Fibroblast of skin of back (primary cell): ENCODE data around the gene SRXN1. TPM values are rescaled to one million over a fixed set of nuclear protein-coding genes. Genes with fewer than 3 reads are reported as not detected.
"Not testable (repeated sequence)": the region's sequence is repeated elsewhere in the genome, so short reads cannot be mapped to it uniquely, and the experiment has no call there.

Experiments used
- DNase-seq: peaks from one replicate; pipeline ENCODE4 v3.0.0-alpha.2; 2013
- polyA plus RNA-seq, 2 experiments: library from polyadenylated mRNA; unstranded; fragments of 120-200 nt; gene quantifications; one replicate each; pipeline ENCODE4 v1.2.1, GENCODE V29; 2013; ENCODE audit not compliant: insufficient read length in 2 of 2

The SRXN1 gene
- 42.5 TPM for polyA plus RNA-seq (2013, experiment 1 of 2; ENCODE audit: insufficient read length)
- polyA plus RNA-seq (2013, experiment 2 of 2; ENCODE audit: insufficient read length): 24.1 TPM

DNA sequence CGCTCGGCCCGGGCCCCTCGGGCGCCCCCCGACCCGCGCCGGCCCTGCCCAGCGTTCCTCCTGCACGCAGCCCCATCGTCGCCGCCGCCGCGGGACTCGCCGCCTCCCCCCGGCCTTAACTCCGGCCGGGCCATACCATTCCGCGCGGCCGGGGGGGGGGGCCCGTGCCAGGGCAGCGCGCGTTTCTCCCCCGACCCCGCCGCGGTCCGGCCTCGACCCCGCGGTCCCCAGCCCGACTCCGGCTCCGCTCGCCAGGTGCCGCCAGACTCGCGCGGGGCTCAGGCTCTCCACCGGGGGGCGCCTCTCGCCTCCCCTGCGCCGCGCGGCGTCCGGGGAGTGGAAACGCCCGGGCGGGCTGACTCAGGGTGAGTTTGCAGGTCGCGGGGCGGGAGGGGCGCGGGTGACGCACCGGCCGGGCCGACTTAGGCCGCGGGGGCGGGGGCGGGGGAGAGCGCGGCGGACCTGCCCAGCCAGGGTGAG, at the start of gene SRXN1:
Gene SRXN1, minus strand, starts transcription at position 91 of the 480 bp plus-strand sequence. Its CDS starts 15 bp downstream, at position 76.
- DNase-seq: peak; percentile 93

DNA sequence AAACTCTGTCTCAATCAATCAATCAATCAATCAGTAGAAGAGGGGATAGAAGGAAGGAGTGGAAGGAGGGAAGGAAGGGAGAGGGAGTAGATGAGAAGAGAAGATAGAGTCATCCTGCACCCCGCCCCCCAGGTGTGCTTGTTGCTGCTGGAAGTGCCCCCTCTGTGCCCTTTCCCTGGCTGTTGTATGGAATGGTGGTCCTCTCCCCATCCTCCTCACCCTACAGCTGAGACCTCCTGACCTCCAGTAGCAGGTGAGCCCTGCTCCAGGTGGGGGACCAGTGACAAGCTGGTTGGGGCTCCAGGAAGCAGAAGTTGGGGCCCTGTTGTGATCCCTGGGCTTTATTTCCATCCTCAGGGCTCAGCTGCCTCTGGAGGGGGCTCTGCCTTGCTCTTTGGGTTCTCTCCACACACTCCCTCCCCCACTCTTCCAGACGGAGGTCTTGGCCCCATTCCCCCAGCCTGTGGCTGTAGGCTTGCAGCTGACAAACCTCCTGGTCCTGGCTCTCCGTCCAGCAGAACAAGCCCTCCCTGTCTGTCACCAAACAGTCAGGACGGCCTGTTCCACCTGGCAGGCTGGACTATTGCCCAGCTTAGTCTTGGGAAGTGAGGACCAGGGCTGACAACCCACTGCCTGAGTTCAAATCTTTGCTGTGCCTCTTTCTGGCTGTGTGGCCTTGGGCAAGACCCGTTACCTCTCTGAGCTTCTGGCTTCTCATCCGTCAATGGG, 48.6 kb upstream of the SRXN1 start:
- DNase-seq: no peak

DNA sequence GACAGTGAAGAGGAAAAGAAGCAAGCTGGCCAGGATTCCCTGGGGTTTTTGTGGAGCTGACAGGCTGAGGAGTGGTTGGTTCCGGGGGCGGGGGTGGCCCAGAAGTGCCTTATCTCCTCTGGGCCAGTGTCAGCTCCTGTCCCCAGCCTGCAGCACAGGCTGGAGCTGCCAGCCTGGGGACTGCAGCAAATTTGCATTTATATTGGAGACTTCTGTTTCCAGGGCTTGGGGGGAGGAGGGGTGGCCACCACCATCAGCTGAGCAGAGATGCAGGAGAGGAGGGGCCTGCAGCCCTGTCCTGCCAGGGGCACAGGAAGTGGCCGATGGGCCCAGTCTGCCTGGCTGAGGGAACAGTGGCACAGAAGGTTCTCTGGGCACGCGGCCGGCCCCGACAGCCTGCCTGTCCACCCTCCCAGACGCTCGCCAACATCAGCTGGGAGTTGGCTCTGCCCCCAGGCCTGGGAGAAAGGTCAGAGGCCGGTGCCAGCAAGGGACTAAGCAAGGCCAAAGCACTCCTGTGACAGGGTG, 46.9 kb upstream of the SRXN1 start:
- DNase-seq: no peak

DNA sequence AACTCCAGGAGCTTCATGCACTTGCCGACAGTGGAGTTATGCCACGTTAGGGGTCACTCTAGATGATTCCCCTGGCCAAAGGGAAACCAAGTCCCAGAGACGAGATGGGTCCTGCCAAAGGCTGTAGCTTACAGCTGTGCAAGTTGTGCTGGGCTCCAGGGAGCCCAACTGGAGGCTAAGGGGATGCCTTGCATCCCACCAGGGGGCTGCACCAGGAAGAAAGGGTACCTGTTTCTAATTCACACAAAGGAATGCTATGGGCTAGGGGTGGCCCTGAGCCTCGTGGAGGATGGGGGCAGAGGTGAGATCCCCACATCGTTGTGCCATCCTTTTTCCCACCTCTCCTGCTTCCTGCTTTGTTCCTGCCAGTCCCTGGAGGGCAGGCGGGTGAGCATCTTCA, 46.3 kb upstream of the SRXN1 start:
- DNase-seq: no peak

DNA sequence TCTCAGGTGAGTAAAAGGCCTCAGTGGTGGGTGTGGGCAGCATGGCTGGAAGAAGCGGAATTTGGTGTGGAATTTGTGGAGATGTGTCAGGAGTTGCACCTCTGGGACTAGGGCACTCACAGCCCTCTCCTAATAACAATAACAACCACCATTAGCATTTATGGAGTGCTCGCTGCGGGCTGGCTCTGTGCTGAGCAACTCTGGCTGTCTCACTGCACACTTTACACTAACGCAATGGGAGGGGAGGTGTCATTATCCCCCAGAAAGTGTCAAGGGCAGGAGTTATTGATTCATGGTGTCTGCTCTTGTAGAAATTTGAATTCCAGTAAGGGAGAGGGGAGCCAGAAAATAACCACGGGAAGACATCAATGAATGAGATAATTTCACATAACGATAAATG, 45.3 kb upstream of the SRXN1 start:
- DNase-seq: no peak

DNA sequence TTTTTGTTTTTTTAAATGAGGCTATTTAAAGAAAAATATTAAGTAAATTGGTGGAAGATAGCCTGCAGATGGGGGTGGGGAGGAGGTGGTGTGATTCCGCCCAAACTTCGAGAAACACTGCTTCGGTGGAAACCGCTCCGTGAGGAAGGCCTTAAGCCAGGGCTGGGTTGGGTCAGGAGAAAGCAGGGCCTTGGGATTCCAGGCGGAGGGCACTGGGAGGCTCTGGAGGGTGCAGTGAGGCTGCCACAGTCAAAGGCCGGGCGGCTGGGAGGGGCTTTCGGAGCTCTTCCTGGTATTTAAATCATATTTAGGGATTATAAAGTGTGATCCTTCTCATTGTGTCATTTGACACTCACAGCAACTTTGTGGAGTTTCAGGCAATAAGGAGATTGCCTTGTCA, 44.8 kb upstream of the SRXN1 start:
- no peak for DNase-seq

DNA sequence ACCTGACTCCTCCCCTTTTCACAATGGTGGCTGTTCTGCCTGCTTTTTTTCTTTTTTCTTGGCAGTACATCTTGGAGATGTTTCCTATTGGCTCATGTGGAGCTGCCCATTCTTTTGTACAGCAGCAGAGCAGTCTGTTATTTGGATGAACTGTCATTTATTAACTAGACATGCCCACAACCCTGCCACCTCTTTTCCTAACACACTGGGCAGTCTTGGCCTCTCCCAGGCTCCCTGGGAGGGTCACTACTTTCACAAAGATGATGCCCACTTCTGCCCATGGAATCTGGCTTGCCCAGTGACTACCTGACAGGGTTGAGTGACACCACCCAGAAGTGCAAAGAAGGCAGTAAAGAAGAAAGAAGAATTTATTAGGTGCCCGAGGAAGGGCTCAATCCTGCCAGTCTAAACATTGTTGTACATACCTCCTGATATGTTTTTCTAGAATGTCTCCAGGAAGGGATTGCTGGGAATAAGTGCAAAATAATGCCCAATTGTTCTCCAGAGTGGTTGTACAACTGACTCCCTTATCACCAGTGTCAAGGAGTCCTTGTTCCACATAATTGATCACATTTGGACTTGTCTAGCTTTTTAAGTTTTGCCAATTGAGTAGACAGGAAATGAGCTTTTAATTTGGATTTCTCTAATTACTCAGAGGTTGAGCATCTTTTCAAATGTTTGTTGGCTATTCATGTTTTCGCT, 42.3 kb upstream of the SRXN1 start:
- no peak for DNase-seq

DNA sequence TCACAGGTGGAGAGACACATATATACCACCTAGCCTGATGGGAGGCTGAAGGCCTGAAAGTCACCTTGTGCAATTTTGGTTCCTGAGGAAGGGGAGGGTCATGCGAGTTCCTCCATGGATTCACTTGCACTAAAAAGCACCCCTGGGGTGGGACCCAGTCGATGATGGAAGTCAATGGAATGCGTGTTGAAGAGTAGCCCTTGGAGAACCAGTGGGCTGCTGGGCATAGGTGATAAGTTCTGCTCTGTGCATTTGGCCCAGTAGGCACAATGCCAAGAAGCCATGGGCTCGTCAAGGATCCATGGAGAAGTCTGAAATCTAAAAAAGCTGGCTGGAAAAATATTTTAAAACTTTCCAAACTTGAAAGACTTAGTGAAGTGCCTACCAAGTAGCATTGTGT, 41.5 kb upstream of the SRXN1 start:
- no peak for DNase-seq

DNA sequence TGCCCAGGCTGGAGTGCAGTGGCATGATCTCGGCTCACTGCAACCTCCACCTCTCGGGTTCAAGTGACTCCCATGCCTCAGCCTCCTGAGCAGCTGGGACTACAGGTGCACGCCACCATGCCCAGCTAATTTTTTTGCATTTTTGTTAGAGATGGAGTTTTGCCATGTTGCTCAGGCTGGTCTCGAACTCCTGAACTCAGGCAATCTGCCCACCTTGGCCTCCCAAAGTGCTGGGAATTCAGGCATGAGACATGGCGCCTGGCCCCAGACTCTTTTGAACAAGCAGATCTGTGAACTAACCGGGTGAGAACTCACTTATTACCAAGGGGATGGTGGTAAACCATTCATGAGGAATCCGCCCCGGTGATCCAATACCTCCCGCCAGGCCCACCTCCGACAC, 40.8 kb upstream of the SRXN1 start:
- not testable (repeated sequence) for DNase-seq

DNA sequence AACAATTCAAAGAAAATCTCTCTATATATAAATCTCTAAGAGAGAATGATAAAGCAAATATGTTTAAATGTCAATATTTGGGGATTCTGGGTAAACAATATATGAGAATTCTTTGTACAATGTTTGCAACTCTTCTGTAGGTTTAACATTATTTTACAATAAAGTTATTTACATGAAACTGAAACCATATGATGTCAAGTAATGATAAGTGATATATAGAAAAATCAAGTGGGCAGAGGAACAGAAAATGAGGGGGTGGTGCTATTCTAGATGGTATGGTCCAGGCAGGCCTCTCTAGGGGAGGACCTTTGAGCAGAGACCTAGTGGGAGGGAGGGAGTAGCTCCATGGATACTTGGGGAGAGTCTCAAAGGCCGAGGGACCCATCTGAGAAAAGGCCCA, 39.0 kb upstream of the SRXN1 start:
- no peak for DNase-seq

DNA sequence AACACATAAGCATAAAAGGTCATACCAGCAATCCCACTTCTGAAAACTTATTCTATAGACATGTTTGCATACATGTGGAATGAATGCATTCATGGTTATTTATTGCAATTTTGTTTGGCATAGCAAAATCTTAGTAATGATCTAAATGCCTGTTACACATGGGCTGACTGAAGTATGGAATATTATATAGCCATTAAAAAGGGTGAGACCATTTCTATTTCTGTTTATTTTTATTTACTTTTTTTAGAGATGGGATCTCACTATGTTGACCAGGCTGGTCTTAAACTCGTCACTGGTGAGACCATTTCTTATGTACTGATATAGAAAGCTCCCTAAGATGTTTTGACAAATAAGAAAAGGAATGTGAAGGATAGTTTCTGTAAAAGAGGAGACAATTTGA, 36.9 kb upstream of the SRXN1 start:
- DNase-seq: no peak

DNA sequence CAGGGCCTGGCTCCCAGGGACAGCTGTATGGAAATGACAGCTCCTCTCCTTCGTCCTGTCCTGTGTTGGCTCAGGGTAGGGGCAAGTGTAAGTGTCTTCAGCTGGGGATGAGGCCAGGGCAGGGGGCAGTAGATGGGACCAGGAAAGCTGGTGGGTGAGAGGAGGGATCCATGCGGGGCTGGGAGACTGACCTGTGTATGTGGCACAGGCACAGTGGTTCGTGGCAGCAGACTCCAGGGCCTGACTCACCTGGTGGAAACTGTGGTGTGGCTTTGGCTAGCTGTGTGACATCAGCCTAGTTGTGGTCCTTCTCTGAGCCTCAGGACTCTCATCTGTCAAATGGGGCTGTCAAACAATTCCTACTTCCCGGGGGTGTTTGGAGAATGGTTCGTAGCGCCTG, 36.3 kb upstream of the SRXN1 start:
- no peak for DNase-seq

DNA sequence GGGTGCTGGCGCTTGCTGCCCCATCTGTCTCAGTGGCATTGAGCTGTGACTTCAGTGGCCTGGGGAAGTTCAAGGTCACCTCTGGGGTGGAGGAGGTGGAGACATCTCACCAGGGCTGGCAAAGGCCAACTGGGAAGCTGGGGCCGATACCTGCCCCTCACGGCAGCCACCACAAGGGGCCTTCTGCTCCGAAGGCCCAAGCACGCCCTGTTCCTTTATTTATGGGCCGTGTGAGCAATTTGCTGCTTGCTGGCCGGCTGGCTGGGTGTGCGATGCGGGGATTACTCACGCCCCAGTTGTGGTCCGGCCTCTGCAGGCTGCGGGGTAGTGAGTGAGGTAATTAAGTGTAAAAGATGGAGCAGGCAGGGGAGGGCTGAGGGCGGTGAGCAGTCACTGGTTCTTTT, 35.8 kb upstream of the SRXN1 start:
- no peak for DNase-seq

DNA sequence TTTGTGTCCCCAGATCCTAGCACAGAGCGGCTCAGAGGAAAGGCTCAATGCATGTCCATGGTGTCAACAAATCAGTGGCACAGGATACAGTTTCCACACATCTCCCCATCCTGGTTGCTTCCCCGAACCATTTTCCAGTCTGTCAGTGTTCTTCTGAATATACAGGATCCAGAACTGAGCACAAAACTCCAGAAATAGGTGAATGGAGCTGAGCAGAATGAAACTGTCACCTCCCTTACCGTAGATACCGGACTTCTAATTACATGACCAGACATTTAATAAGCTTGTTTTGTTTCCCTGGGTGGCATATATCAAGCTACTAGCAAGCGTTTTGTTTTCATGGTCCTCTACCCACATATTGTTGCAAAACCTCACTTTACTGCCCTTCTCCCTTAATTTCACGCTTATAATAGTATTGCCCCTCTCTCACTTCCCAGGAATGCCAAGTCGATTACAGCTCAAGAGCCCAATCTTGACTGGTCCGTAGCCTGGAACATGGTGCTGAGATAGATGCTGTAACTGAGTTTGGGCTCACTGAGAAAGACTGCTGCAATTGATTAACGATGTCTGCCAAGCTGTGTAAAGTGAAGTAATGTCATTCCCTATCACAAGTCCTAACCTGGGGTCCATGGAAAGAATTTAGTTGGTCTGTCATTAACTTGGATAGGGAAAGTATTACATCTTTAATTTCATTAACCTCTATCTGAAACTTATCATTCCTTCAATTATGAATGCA, 34.6 kb upstream of the SRXN1 start:
- no peak for DNase-seq

DNA sequence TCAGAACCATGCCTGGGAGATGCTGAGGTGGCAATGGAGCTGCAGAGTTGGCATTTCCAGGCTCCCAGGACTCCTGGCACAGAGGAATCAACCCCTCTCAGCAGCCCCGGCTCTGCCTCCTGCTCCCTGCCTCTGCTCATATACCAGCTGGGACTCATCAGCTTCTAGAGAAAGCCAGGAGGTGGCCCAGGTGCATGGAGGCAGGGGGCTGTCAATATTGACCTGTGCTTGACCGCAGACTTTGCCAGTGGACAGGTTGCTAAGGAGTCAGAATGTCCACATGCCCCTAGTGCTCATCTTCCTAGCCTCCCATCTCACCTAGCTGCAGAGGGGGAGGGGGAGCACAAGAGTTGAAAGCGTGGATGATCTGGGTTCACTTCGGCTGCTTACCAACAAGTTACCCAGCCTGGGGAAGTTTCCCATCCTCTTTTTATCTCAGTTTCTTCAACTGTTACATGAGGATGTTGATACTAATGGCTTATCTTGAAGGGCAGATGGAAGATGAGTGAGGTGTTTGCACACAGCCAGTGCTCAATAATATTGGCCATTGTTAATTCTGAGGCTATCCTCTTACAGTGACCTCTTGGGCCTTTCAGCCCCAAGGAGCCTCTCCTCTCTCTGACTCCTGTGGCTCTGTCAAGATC, 31.8 kb upstream of the SRXN1 start:
- DNase-seq: no peak

DNA sequence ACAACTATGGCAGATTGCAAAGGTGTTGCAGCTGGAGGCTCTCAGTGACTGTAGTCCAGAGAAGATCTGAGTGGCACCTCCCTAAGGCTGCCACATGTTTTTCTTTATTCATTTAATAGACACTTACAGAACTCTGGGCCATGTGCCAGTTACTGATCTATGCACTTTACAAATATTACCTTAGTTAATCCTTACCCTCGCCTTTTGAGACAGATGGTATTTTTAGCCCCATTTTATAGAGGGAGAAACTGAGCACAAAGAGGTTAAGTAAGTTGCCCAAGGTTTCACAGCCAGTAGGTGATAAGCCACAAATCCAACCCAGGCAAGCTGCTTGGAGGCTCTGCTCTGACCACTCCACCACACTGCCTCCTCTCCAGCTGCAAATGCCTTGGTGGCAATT, 29.1 kb upstream of the SRXN1 start:
- no peak for DNase-seq

DNA sequence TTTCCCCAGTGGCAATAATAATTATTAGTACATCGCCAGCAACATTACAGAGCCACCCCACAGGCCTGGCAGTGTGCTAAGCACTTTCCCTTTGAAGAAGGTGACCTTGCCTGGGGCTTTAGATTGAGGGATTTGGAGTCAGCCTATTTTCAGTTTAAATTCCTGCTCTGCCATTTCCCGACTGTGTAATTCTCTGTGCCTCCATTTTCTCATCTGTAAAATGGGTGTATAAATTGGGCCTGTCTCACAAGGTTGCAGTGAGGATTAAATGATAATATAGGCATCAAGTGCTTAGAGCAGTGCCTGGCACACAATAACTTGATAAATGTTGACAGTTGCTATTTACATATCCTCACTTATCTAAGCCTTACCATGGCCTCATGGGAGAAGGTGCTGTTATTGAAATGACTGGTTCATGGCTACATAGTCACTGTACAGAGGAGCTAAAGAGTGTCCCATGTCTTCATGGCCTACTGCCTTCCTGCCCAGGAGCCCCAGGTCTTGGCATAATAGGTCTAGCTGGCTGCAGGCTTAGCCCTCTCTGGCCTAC, 27.7 kb upstream of the SRXN1 start:
- no peak for DNase-seq

DNA sequence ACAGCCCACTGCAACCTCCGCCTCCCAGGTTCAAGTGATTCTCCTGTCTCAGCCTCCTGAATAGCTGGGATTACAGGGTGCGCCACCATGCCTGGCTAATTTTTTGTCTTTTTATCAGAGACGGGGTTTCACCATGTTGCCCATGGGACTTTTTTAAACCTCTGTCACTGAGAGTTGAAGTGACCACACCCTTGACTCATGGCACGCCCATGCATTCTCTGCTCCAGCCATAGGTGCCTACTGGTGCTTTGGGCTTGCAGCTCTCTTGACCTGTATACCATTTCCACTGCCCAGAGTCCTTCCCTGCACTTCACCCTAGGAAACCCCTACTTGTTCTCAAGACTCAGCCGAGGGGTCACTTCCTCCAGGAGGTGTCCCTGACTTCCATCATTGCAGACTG, 25.0 kb upstream of the SRXN1 start:
- DNase-seq: no peak

DNA sequence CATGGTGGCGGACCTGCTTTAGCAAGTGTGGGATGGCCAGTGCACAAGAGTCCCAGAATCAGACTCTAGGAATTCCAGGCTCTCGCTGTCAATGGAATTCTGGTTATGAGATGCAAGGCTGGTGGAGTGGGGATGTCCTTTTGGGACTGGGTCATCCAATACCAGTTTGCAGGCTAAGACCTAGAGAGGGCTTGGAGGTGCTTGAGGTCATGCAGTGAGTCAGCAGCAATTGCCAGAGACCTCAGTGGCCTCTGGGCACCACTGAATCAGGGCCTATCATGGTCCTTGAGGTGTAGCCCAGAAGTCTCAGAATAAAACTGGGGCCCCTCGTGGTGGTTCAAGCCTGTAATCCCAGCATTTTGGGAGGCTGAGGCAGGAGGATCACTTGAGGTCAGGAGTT, 24.0 kb upstream of the SRXN1 start:
- no peak for DNase-seq

DNA sequence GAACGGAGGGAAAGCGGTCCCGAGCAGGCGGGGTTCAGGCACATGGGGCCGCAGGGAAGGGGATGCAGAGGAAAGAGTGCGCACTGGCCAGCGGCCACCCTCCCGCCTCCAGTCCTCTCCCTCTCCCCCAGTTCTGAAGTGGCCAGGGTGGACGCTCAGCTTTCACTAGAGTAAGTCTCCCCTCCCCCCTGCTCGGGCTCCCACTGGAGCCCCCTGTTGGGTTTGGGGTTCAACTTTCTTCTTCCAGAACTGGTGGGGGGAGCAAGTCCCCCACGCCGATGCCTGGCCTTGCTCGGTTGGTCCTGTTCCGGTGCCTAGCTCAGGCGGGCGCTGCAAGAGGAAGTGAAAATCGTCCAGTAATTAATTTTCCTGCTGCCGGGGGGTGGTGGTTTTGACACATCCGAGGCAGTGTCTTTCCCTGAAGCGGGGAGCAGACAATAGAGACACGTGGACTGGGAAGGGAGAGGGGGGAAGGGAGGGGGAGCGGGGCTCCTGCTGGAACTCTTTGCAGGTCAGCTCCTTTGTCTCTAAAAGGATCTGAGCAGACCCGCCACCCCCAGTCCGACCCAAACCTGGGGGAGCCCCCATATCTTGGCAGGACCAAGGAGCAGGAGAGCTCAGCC, 23.4 kb upstream of the SRXN1 start:
- no peak for DNase-seq

DNA sequence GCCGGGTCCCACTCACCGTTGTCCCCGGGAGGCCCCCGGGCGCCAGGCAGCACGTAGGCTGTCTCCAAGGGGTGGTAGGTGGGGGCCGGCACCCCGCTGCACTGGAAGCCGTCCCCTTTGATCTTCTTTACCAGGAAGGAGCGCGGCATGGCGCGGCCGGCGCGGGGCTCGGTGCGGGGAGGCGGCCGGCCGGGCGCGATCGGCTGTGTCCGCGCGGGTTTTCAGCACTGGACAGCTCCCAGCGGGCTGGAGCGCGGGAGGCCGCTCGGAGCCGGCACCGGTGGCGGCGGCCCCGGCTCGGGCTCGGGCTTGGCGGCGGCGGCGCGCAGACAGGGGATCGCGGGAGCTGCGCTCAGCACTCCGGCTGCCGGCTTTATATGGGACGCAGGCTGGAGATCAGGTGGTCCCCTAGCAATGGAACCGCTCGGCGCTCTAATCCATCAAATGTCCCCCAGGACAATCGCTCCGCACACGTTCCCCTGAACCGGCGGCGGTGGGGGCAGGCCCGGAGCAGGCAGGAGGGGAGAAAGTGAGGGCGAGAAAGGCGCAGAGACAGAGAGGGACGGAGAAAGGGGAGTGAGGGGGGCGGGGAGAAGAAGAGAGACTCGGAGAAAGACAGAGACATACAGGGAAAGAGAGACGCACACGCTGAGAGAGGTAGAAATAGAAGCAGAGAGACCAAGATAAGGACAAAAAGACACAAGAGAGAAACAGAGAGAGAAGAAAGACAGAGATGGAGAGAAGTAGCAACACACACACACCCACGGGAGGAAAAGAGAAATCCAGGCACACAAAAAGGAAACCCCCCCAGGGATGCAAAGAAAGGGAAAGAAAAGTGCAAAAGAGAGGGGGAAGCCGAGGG, 22.7 kb upstream of the SRXN1 start, which contains the start of gene SCRT2:
Gene SCRT2, minus strand, starts transcription at position 350 of the 862 bp plus-strand sequence. Its CDS starts 201 bp downstream, at position 149.
- DNase-seq: peak; percentile 75
